ENCODE measurements around the gene MRTFA.

- TF ChIP-seq CTCF (IDR thresholded peaks at IDR 0.05; ENCODE audit: low read depth, low read length, missing input control) (no peak), HNF4G (IDR thresholded peaks at IDR 0.05) (no peak), ATF3 (IDR thresholded peaks at IDR 0.05) (no peak), RAD21 (IDR thresholded peaks at IDR 0.05) (no peak), GABPA (IDR thresholded peaks at IDR 0.05 in 1 of 2, conservative IDR thresholded peaks at IDR 0.05 in 1 of 2) (no peak), REST (IDR thresholded peaks at IDR 0.05) (no peak), SP1 (IDR thresholded peaks at IDR 0.05) (no peak)
Observed at GRCh38 chr22:40499209-40499623, 137.3 kb downstream of the MRTFA start.
